Stomach smooth muscle (tissue), 2 donors: Measurements from ENCODE around the gene TBC1D20.

Experiments used
- H3K27ac ChIP-seq: one replicate; pipeline ENCODE4 v1.7.0; 2013; ENCODE audit warnings: mild to moderate bottlenecking, low read length, inconsistent platforms
- H3K27me3 ChIP-seq, 2 donors: one replicate each; pipeline ENCODE4 v1.7.0; 2013; ENCODE audit warnings: low read length in 2 of 2; ENCODE audit not compliant: insufficient read depth in 2 of 2, control insufficient read depth in 1 of 2
- H3K36me3 ChIP-seq, 2 donors: one replicate each; pipeline ENCODE4 v1.7.0; 2013; ENCODE audit warnings: low read length in 2 of 2; ENCODE audit not compliant: control insufficient read depth in 2 of 2, insufficient read depth in 2 of 2
- H3K4me1 ChIP-seq: one replicate; pipeline ENCODE4 v1.7.0; 2013; ENCODE audit warnings: low read length; ENCODE audit not compliant: control insufficient read depth, insufficient read depth
- H3K4me3 ChIP-seq, 2 donors: one replicate each; pipeline ENCODE4 v1.7.0; 2013; ENCODE audit warnings: low read length in 2 of 2
- H3K9ac ChIP-seq, 2 donors: one replicate each; pipeline ENCODE4 v1.7.0; 2013; ENCODE audit warnings: low read length in 2 of 2, mild to moderate bottlenecking in 1 of 2
- H3K9me3 ChIP-seq, 2 donors: one replicate each; pipeline ENCODE4 v1.7.0; 2013; ENCODE audit warnings: low read length in 2 of 2; ENCODE audit not compliant: control insufficient read depth in 2 of 2
- donor health status: healthy.
- donor health status: Pancreatic carcinoma.

Gene TBC1D20

GRCh38 chr20:436476-436875 lies 25.9 kb downstream of the TBC1D20 start:
- Histone ChIP-seq H3K4me3 (no peak overlapping the region), H3K4me1 (peaks cover 2% of the 10 kb centered on the region), H3K27ac (no peak overlapping the region), H3K36me3 (peaks cover 45 to 62% of the 10 kb centered on the region in 2 donors), H3K9me3 (no peaks in the 10 kb centered on the region), H3K27me3 (no peaks in the 10 kb centered on the region), H3K9ac (no peak overlapping the region)

GRCh38 chr20:435558-435957 lies 26.8 kb downstream of the TBC1D20 start:
- H3K36me3 ChIP-seq = peaks cover 37 to 62% of the 10 kb centered on the region in 2 donors
- H3K27ac ChIP-seq = no peak overlapping the region
- H3K9me3 ChIP-seq = no peaks in the 10 kb centered on the region
- H3K27me3 ChIP-seq = no peaks in the 10 kb centered on the region
- H3K4me3 ChIP-seq = no peak overlapping the region
- H3K9ac ChIP-seq = no peak overlapping the region
- peaks cover 6% of the 10 kb centered on the region for H3K4me1 ChIP-seq

GRCh38 chr20:434661-435419 lies 27.5 kb downstream of the TBC1D20 start:
- Histone ChIP-seq H3K36me3 (peaks cover 30 to 61% of the 10 kb centered on the region in 2 donors), H3K4me3 (no peak overlapping the region)

GRCh38 chr20:434221-434620 lies 28.1 kb downstream of the TBC1D20 start:
- no peak overlapping the region for H3K4me3 ChIP-seq
- no peak overlapping the region for H3K9ac ChIP-seq
- H3K27ac ChIP-seq = no peak overlapping the region
- H3K36me3 ChIP-seq = peaks cover 32 to 59% of the 10 kb centered on the region in 2 donors
- no peaks in the 10 kb centered on the region for H3K9me3 ChIP-seq
- peaks cover 6% of the 10 kb centered on the region for H3K4me1 ChIP-seq
- H3K27me3 ChIP-seq = no peaks in the 10 kb centered on the region

More at GRCh38 chr20:434661-435419, 27.5 kb downstream of the TBC1D20 start:
- no peak overlapping the region for H3K9ac ChIP-seq
- H3K27ac ChIP-seq = no peak overlapping the region
- H3K9me3 ChIP-seq = no peaks in the 10 kb centered on the region
- H3K27me3 ChIP-seq = no peaks in the 10 kb centered on the region
- peaks cover 6% of the 10 kb centered on the region for H3K4me1 ChIP-seq

GRCh38 chr20:433300-433975 lies 28.9 kb downstream of the TBC1D20 start:
- H3K27ac ChIP-seq = no peak overlapping the region

GRCh38 chr20:432677-433299 lies 29.5 kb downstream of the TBC1D20 start:
- Histone ChIP-seq H3K36me3 (peaks cover 29 to 47% of the 10 kb centered on the region in 2 donors), H3K9ac (no peak overlapping the region), H3K4me1 (peaks cover 6% of the 10 kb centered on the region), H3K27ac (no peak overlapping the region), H3K27me3 (no peaks in the 10 kb centered on the region), H3K4me3 (no peak overlapping the region), H3K9me3 (no peaks in the 10 kb centered on the region)

More at GRCh38 chr20:433300-433975, 28.9 kb downstream of the TBC1D20 start:
- Histone ChIP-seq H3K36me3 (peaks cover 32 to 51% of the 10 kb centered on the region in 2 donors), H3K9ac (no peak overlapping the region), H3K27me3 (no peaks in the 10 kb centered on the region), H3K4me1 (peaks cover 6% of the 10 kb centered on the region), H3K4me3 (no peak overlapping the region), H3K9me3 (no peaks in the 10 kb centered on the region)

- no peak overlapping the region for H3K4me3 ChIP-seq
- H3K9ac ChIP-seq = no peak overlapping the region
- peaks cover 6% of the 10 kb centered on the region for H3K4me1 ChIP-seq
- peaks cover 29 to 48% of the 10 kb centered on the region in 2 donors for H3K36me3 ChIP-seq
- H3K27me3 ChIP-seq = no peaks in the 10 kb centered on the region
- no peaks in the 10 kb centered on the region for H3K9me3 ChIP-seq
- H3K27ac ChIP-seq = no peak overlapping the region
Observed at GRCh38 chr20:432208-432607, 30.1 kb downstream of the TBC1D20 start.

- Histone ChIP-seq H3K9ac (no peak overlapping the region), H3K9me3 (no peaks in the 10 kb centered on the region), H3K4me1 (peaks cover 6% of the 10 kb centered on the region), H3K27ac (no peak overlapping the region), H3K4me3 (no peak overlapping the region), H3K27me3 (no peaks in the 10 kb centered on the region), H3K36me3 (peaks cover 26 to 48% of the 10 kb centered on the region in 2 donors)
Observed at GRCh38 chr20:431012-431904, 31.1 kb downstream of the TBC1D20 start.

GRCh38 chr20:430091-430999 lies 32.0 kb downstream of the TBC1D20 start:
- no peaks in the 10 kb centered on the region for H3K9me3 ChIP-seq
- no peaks in the 10 kb centered on the region for H3K27me3 ChIP-seq
- peaks cover 6% of the 10 kb centered on the region for H3K4me1 ChIP-seq
- H3K4me3 ChIP-seq = no peak overlapping the region
- H3K9ac ChIP-seq = no peak overlapping the region
- H3K36me3 ChIP-seq = peaks cover 19 to 41% of the 10 kb centered on the region in 2 donors
- no peak overlapping the region for H3K27ac ChIP-seq
